Pancreas (tissue), 10 donors: ENCODE measurements around the gene INHA. TPM values are rescaled to one million over a fixed set of nuclear protein-coding genes. Genes with fewer than 3 reads are reported as not detected.

ENCODE experiments used
- ATAC-seq, 4 donors: fragments of 200-7000 bp; cut with Tn5 transposase; one replicate each; pipeline versions ENCODE4 v1.8.0 to v1.9.1; 2020; ENCODE audit warnings: mild to moderate bottlenecking in 4 of 4, moderate library complexity in 4 of 4
- DNase-seq, 6 donors: peaks; one replicate each; pipeline ENCODE4 v3.0.0-alpha.2; 2020
- FAIRE-seq: peaks from 2 replicates; lab custom pipeline; 2012; peaks lifted over from hg19 to GRCh38; lab: Jason Lieb, UNC
- H3K27ac ChIP-seq, 4 donors: fragments of 200-600 bp; sonication (generic); 1 replicate in 3 of 4; 2 replicates in 1 of 4; pipeline versions ENCODE4 v1.5.0 to v1.8.0; 2020
- H3K27me3 ChIP-seq, 4 donors: fragments of 200-600 bp; one replicate each; pipeline ENCODE4 v1.8.0; 2021
- H3K36me3 ChIP-seq, 3 donors: fragments of 200-600 bp; sonication (generic) in 1 of 3; one replicate each; pipeline versions ENCODE4 v1.5.0 to v1.8.0; 2020 to 2021
- H3K4me1 ChIP-seq, 3 donors: fragments of 200-600 bp; one replicate each; pipeline ENCODE4 v1.8.0; 2021
- H3K4me3 ChIP-seq, 4 donors: fragments of 200-600 bp; sonication (generic) in 2 of 4; one replicate each; pipeline versions ENCODE4 v1.5.0 to v1.8.0; 2020 to 2021
- H3K9me3 ChIP-seq, 4 donors: fragments of 200-600 bp; one replicate each; pipeline ENCODE4 v1.8.0; 2021
- WGBS, 2 donors: extraction: QIAGEN DNeasy Blood & Tissue Kit; methylation state at CpG; one replicate each; pipeline ENCODE4 v1.1.7; 2013; 5-methylcytosine and 5-hydroxymethylcytosine counted together
- intact Hi-C, 3 donors: fragments of 100-400 bp; cut with DNase I; formaldehyde crosslinking; loops; one replicate each; pipeline versions ENCODE4 v1.11.1 to v1.14.2; 2022
- polyA plus RNA-seq, 2 donors: library from polyadenylated mRNA; stranded (reverse); fragments of 200-250 nt; gene quantifications; one replicate each; pipeline ENCODE4 v1.2.3, GENCODE V29; 2013
- total RNA-seq, 6 donors: library from RNA; stranded (reverse); fragmentation: NEBNext Ultra II Directional in 4 of 6; extraction: Animal tissue kit (Norgen Biotek cat#: 25700) in 4 of 6; gene quantifications; one replicate each; pipeline versions ENCODE4 v1.2.1 to v1.2.4, GENCODE V29; 2021 to 2023
- TF ChIP-seq, protein P1 (sequence below), 4 donors: fragments of 200-600 bp; sonication (generic) in 3 of 4; IDR thresholded peaks; one replicate each; pipeline versions ENCODE4 v1.5.0 to v1.8.0; 2021; ENCODE audit warnings: antibody characterized with exemption in 4 of 4
- donor health status: healthy with polysubstance abuse.
- donor health status: DM: no; HTN: no; CAD: no; lungs with moderate emphysema.
- donor health status: DM: no; HTN: no; CAD: no.
- donor health status: control.
- donor health status: control.
- donor health status: Bipolar disorder and iron deficiency.
- donor health status: DM: yes; HTN: yes; CAD: no.
- donor health status: DM: no; HTN: no; CAD: no.
- donor health status: DM: no; HTN: no; CAD: no.
- donor health status: DM: yes; HTN: yes; CAD: no.

Gene INHA
- total and polyA plus RNA-seq, 8 donors: 0.94 to 8.9 (median 3.9) TPM

DNA sequence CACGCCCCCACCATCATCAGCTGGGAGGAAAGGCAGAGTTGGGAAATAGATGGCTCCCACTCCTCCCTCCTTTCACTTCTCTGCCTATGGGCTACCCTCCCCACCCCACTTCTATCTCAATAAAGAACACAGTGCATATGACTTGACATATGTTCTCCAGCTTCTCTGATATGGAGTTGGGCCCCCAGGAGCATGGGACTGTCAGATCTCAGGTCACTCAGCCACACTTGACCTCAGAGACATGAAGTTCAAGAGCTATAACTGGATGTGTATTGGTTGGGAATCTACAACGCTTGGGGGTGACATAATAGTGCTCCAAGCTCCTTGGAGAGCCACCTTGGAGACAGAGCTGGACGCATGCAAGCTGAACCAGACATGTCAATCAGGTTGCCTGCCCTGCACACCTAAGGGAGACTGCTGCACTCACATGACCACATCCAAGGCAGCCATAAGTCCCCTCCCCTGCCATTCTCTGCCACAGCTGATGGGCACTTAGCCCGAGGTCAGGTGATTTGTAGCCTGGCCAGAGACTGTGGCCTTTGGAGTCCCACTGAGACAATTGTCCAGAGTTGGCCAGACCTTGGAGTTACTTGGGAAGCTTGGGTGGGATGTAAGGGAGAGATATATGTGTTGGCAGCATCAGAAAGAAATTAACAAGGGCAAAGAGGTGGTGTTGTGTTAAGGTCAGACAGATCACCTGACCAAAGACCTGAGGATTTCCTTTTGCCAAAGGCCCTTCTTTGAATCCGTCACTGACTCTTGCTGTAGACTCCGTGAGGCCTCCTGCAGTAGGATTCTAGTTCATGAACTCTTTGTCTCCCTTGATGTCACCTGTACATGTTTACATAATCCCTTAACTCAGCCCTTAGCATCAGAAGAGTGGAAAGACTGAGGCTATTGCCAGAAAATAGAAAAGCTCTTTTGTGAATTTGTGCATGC is 3.7 kb downstream of the INHA start:
- Histone ChIP-seq H3K36me3 (no peaks in the 10 kb centered on the region), H3K9me3 (no peaks in the 10 kb centered on the region), H3K27ac (no peak overlapping the region), H3K27me3 (no peaks in the 10 kb centered on the region), H3K4me1 (peaks cover 0 to 10% (median 0%) of the 10 kb centered on the region in 3 donors), H3K4me3 (no peak overlapping the region)
- intact Hi-C loops: no loop called here
- TF ChIP-seq, protein P1, sequence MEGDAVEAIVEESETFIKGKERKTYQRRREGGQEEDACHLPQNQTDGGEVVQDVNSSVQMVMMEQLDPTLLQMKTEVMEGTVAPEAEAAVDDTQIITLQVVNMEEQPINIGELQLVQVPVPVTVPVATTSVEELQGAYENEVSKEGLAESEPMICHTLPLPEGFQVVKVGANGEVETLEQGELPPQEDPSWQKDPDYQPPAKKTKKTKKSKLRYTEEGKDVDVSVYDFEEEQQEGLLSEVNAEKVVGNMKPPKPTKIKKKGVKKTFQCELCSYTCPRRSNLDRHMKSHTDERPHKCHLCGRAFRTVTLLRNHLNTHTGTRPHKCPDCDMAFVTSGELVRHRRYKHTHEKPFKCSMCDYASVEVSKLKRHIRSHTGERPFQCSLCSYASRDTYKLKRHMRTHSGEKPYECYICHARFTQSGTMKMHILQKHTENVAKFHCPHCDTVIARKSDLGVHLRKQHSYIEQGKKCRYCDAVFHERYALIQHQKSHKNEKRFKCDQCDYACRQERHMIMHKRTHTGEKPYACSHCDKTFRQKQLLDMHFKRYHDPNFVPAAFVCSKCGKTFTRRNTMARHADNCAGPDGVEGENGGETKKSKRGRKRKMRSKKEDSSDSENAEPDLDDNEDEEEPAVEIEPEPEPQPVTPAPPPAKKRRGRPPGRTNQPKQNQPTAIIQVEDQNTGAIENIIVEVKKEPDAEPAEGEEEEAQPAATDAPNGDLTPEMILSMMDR (IDR thresholded peaks at IDR 0.05): no peak
- ATAC-seq (no peak), DNase-seq (peak in 1 of 6 donors; percentile 64), FAIRE-seq (no peak)
- 61 to 68% methylated on average over 6 of the region's 6 CpGs for WGBS, 2 donors

DNA sequence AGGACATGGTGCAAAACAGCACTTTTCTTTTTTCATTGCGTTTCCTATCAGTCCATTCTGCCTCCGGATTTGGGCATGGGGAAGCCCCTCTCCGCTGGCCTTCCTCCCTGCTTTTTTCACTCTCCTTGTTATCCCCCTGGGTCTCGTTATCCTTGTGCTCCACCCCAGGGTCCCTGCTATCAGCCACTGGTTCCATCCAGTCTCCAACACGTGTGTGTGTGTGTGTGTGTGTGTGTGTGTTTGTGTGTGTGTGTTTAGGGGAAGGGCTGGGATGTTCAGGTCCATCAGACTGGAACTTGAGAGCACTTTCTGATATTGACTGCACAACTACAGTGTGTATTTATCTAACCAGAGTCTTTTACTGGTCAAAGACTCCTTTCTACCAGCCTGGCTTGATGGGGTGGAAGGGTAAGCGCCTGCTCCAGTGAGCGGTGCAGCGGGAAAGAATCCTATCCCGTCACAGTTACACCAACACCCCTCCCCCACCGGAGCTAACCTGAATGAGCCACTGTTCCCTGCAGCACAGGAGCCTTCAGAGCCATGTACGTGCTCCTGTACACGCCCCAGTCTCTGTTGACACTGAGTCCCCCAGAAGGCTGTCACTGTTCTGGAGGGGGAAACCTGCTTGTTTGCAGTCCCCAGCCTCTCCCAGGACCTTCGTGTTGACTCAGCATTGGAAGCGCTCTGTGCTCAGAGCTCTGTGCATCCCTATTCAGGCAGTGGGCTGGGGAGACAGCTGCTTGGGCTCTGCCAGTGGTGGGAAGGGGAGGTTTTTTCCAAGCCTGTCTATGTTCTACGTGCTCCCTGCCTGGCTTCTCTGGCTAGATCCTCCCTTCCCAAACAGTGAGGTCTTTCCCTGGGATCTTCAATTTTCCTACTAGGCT is 4.6 kb downstream of the INHA start:
- Histone ChIP-seq H3K27me3 (no peaks in the 10 kb centered on the region), H3K4me1 (peaks cover 0 to 10% (median 0%) of the 10 kb centered on the region in 3 donors), H3K9me3 (no peaks in the 10 kb centered on the region), H3K27ac (no peak overlapping the region), H3K36me3 (no peaks in the 10 kb centered on the region), H3K4me3 (no peak overlapping the region)
- DNase-seq (peak in 2 of 6 donors; percentile 51 to 65), FAIRE-seq (no peak), ATAC-seq (peak in 3 of 4 donors; percentile 32 to 52 (median 46))
- TF ChIP-seq, protein P1 (IDR thresholded peaks at IDR 0.05): no peak
- WGBS, 2 donors: 46 to 50% methylated on average over 15 of the region's 15 CpGs
- intact Hi-C loops: no loop called here

DNA sequence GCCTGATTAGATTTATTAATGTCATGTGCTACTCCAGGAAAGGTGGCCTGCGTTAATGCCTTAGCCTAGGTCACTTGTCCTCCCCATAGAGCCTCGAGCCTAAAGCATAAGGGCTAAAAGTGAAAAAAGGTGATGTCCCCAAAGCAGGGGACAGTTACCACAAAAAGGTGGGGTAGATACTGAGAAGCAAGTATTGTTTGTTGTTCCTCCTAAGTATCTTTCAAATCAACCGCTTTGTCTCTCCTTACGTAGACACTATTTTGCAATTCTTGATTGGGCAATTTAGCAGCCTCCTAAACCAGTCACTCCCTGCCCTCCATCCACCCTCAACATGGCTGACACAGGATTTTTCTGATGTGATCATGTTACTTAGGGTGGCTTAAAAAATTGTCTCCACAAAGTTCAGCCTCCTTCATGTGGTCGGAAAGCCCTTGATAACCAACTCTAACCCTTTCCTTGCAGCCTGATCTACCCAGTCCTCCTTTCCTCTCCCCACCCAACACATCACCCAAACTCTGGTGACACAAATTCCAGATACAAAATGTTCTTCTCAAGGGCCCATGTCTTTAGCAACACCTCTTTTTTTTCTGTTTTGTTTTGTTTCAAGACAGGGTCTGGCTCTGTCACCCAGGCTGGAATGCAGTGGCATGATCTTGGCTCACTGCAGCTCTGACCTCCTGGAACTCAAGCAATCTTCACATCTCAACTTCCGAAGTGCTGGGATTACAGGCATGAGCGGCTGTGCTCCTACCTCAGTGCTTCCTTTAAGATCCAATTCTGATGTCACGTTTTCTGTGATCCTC is 6.9 kb downstream of the INHA start:
- peaks cover 0 to 4% (median 0%) of the 10 kb centered on the region in 3 donors for H3K4me1 ChIP-seq
- intact Hi-C loops: no loop called here
- no peaks in the 10 kb centered on the region for H3K9me3 ChIP-seq
- TF ChIP-seq, protein P1 (IDR thresholded peaks at IDR 0.05): no peak
- H3K27ac ChIP-seq: no peak overlapping the region
- FAIRE-seq (no peak), ATAC-seq (no peak), DNase-seq (no peak)
- no peaks in the 10 kb centered on the region for H3K36me3 ChIP-seq
- no peaks in the 10 kb centered on the region for H3K27me3 ChIP-seq
- WGBS, 2 donors: 81 to 84% methylated on average over 8 of the region's 8 CpGs
- H3K4me3 ChIP-seq: no peak overlapping the region

DNA sequence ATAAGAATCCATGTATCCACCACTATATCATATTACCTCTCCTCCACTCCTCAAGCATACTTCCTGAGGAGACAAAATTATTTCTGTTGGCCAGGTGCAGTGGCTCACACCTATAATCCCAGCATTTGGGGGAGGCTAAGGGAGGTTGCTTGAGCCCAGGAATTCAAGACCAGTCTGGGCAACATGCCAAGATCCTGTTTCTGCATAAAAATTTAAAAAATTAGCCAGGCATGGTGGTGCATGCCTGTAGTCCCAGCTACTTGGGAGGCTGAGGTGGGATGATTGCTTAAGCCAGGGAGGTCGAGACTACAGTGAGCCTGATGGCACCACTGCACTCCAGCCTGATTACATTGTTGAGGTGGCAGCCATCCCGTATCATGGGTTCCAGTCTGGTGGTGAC is 9.2 kb downstream of the INHA start:
- Histone ChIP-seq H3K36me3 (no peaks in the 10 kb centered on the region), H3K4me1 (no peaks in the 10 kb centered on the region), H3K4me3 (no peak overlapping the region), H3K27me3 (no peaks in the 10 kb centered on the region), H3K27ac (no peak overlapping the region), H3K9me3 (no peaks in the 10 kb centered on the region)
- TF ChIP-seq, protein P1 (IDR thresholded peaks at IDR 0.05): no peak
- WGBS, 2 donors: 72 to 76% methylated on average over 2 of the region's 2 CpGs
- DNase-seq (no peak), FAIRE-seq (no peak), ATAC-seq (no peak)
- intact Hi-C loops: no loop called here
